Type B pancreatic cell (in vitro differentiated cells): ENCODE results near the gene OTOF. TPM values are rescaled to one million over a fixed set of nuclear protein-coding genes. Genes with fewer than 3 reads are reported as not detected.

Experiments used
- DNase-seq: peaks from one replicate; pipeline ENCODE4 v3.0.0; 2021; ENCODE audit warnings: mixed read lengths; ENCODE audit not compliant: unreplicated experiment; ENCODE audit errors: extremely low spot score
- H3K27ac Mint-ChIP-seq: 2 replicates; pipeline ENCODE4 v1.8.0; 2021; ENCODE audit warnings: mild to moderate bottlenecking, mixed read lengths
- H3K27me3 Mint-ChIP-seq: 2 replicates; pipeline ENCODE4 v1.8.0; 2021; ENCODE audit warnings: mixed read lengths
- H3K36me3 Mint-ChIP-seq: 2 replicates; pipeline ENCODE4 v1.8.0; 2021; ENCODE audit warnings: mixed read lengths
- H3K4me1 Mint-ChIP-seq: one replicate; pipeline ENCODE4 v1.8.0; 2021; ENCODE audit warnings: mixed read lengths; ENCODE audit not compliant: unreplicated experiment
- H3K4me3 Mint-ChIP-seq: 2 replicates; pipeline ENCODE4 v1.8.0; 2021; ENCODE audit warnings: mild to moderate bottlenecking, mixed read lengths
- H3K9me3 Mint-ChIP-seq: 2 replicates; pipeline ENCODE4 v1.8.0; 2021; ENCODE audit warnings: mixed read lengths
- CTCF ChIP-seq: fragments of 200-600 bp; sonication (generic); conservative IDR thresholded peaks from 2 replicates; pipeline ENCODE4 v1.5.0; 2021; ENCODE audit warnings: antibody characterized with exemption, mild to moderate bottlenecking
- total RNA-seq: library from RNA; stranded (reverse); gene quantifications from 2 replicates; pipeline ENCODE4 v1.2.1, GENCODE V29; 2021; ENCODE audit warnings: low replicate concordance

Gene OTOF
- total RNA-seq, 1 donor from 2014 or later: 0.05 TPM

DNA sequence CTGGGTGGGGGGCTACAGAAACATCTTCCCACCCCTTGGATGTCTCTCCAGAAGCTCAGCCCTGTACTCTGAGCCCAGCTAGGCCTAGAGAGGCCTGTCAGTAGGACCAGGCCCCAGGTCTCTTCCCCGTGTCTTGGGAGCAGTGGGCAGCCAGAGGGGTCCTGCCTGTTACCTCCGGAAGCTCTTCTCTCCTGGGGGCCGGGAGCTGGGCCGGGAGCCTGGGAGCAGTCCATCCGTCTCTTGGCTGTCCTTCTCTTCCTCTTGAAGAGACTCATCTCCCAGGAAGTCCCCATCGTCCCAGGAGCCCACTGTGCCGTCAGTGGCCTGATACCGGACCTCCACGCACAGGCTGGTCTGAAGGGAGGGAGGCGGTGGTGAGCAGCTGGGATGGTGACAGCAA is 38.3 kb upstream of the OTOF start:
- no peak overlapping the region for H3K27ac Mint-ChIP-seq
- H3K9me3 Mint-ChIP-seq: no peaks in the 10 kb centered on the region
- peaks cover 22% of the 10 kb centered on the region for H3K27me3 Mint-ChIP-seq
- no peak overlapping the region for H3K4me3 Mint-ChIP-seq
- no peak for TF ChIP-seq CTCF
- H3K36me3 Mint-ChIP-seq: no peaks in the 10 kb centered on the region
- DNase-seq: no peak
- peaks cover 6% of the 10 kb centered on the region for H3K4me1 Mint-ChIP-seq

DNA sequence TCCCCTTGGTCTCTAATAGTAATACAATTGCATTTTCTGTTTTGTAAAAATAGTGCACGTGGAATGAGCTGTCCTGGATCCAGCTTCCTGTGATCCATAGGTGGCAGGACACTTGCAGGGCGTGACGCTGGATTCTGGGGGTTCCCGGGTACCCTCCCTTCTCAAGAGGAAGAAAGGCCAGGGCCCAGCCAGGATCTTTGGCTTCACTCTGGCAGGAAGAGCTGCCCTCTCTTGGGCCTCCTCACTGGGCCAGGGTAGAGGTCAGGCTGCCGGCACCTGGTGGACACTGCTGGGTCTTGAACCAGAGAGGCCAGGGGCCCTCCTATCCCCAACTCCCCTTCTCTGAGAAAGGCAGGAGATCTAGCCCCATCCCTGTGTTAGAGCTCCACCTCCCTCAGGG is 37.8 kb upstream of the OTOF start:
- no peak overlapping the region for H3K4me3 Mint-ChIP-seq
- DNase-seq: no peak
- H3K27me3 Mint-ChIP-seq: peaks cover 18% of the 10 kb centered on the region
- H3K27ac Mint-ChIP-seq: no peak overlapping the region
- H3K36me3 Mint-ChIP-seq: no peaks in the 10 kb centered on the region
- H3K4me1 Mint-ChIP-seq: peaks cover 6% of the 10 kb centered on the region
- no peaks in the 10 kb centered on the region for H3K9me3 Mint-ChIP-seq
- no peak for TF ChIP-seq CTCF

- H3K27me3 Mint-ChIP-seq: peaks cover 8% of the 10 kb centered on the region
- TF ChIP-seq CTCF: no peak
- no peaks in the 10 kb centered on the region for H3K9me3 Mint-ChIP-seq
- H3K27ac Mint-ChIP-seq: no peak overlapping the region
- no peaks in the 10 kb centered on the region for H3K4me1 Mint-ChIP-seq
- H3K36me3 Mint-ChIP-seq: no peaks in the 10 kb centered on the region
- no peak overlapping the region for H3K4me3 Mint-ChIP-seq
- no peak for DNase-seq
These were observed 36.1 kb upstream of the OTOF start for GRCh38 chr2:26514045-26514444.

DNA sequence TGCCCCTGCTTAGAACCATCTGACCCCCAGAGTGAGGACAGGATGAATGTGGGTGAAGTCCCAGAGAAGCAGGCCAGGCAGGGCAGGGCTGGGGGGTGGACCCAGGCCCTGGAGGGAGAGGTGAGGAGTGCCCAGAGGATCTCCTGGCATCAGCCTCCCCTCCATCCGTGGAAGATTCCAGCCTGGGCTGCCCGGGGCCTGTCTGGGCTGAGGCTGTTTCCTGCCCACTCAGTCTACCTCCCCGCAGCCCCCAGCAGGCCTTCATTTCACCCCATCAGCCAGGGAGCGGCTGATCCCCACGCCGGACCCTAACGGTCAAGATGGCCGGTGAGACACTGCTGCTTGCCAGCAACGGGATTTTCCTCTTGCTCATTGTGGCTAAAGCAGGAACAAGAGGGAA is 35.3 kb upstream of the OTOF start:
- TF ChIP-seq CTCF: no peak
- H3K27ac Mint-ChIP-seq: no peak overlapping the region
- no peaks in the 10 kb centered on the region for H3K9me3 Mint-ChIP-seq

DNA sequence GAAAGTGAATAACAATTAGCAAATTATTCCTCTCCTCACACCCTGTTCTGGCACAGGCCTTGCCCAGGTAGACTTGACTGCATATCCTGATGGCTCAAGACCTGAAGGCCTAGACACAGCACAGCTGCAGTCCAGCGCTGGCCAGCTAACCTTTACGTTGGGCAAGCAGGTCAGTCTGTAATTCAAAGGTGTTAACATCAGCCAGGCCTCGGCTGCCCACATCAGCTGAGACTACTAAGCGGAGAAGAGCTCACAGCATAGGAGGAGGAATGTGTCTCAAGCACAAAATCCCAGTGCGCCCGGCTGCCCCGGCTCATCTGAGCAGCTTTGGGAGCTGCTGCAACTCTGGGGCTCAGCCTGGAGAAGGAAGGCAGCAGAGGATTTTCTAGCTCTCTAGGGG is 33.5 kb upstream of the OTOF start:
- no peaks in the 10 kb centered on the region for H3K36me3 Mint-ChIP-seq
- H3K27me3 Mint-ChIP-seq: peaks cover 11% of the 10 kb centered on the region
- H3K9me3 Mint-ChIP-seq: no peaks in the 10 kb centered on the region
- no peak for DNase-seq
- no peak overlapping the region for H3K27ac Mint-ChIP-seq
- H3K4me1 Mint-ChIP-seq: no peaks in the 10 kb centered on the region
- H3K4me3 Mint-ChIP-seq: no peak overlapping the region
- TF ChIP-seq CTCF: no peak

More for the DNA sequence above, 35.3 kb upstream of the OTOF start:
- H3K4me3 Mint-ChIP-seq: no peak overlapping the region
- no peaks in the 10 kb centered on the region for H3K4me1 Mint-ChIP-seq
- H3K27me3 Mint-ChIP-seq: peaks cover 11% of the 10 kb centered on the region
- H3K36me3 Mint-ChIP-seq: no peaks in the 10 kb centered on the region
- DNase-seq: no peak

GRCh38 chr2:26510344-26510973 is 32.5 kb upstream of the OTOF start:
- Mint-ChIP-seq H3K27ac (no peak overlapping the region), H3K36me3 (no peaks in the 10 kb centered on the region), H3K27me3 (peaks cover 11% of the 10 kb centered on the region), H3K4me1 (no peaks in the 10 kb centered on the region), H3K9me3 (no peaks in the 10 kb centered on the region), H3K4me3 (no peak overlapping the region)
- DNase-seq: no peak
- no peak for TF ChIP-seq CTCF
